Uterus (tissue), 2 donors: ENCODE data around the gene CIB4.

Experiments
- POLR2A ChIP-seq, 2 donors: fragments of 450-650 bp; IDR thresholded peaks; one replicate each; pipeline ENCODE4 v1.6.1; 2016; ENCODE audit warnings: antibody characterized with exemption in 2 of 2, mild to moderate bottlenecking in 1 of 2, moderate library complexity in 1 of 2
- TF ChIP-seq, protein P1 (sequence below), 4 experiments: fragments of 200-600 bp in 2 of 4; fragments of 450-650 bp in 2 of 4; sonication (generic) in 2 of 4; IDR thresholded peaks; one replicate each; pipeline ENCODE4 v1.5.1; 2016 to 2019; ENCODE audit warnings: antibody characterized with exemption in 4 of 4, mild to moderate bottlenecking in 2 of 4, moderate library complexity in 1 of 4

DNA sequence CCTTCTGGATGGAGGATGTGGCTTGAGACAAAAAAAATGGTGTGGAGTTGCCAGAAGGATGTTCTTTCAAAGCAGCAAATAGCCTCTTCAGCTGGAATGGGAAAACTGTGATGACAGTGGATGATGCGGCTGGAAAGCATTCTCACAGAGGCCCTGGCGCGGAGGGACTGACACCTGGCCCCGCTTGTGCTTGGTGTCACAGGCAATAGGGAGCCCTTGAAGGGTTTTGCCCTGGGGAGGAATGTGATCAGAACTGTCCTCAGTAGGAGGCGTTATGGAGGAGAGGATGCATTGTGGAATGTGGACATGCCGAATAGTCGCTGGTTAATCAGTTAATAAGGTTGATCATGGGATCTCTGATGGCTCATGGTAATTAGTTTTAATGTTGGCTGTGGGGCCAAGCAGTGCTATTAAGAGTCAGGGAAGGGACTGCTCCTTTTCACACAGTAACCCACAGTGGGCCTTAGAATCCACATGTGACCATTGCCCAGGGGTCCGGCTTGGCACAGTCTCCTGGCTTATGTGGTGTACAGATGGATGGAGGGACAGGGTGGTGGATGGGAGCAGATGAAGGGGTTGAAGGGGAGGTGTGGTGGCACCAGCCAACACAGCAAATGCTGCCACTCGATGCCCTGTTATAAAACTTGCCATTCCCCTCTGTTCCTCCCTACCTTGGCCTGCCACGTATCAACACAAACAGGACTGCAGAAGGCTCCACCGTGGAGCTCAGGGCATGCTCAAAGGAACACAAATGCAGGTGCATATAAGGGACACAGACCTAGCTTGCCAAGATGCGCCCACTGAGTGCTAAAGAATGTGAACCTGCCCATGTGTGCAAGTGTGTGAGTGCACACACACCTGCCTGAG is 71.7 kb downstream of the CIB4 start:
- TF ChIP-seq, protein P1, sequence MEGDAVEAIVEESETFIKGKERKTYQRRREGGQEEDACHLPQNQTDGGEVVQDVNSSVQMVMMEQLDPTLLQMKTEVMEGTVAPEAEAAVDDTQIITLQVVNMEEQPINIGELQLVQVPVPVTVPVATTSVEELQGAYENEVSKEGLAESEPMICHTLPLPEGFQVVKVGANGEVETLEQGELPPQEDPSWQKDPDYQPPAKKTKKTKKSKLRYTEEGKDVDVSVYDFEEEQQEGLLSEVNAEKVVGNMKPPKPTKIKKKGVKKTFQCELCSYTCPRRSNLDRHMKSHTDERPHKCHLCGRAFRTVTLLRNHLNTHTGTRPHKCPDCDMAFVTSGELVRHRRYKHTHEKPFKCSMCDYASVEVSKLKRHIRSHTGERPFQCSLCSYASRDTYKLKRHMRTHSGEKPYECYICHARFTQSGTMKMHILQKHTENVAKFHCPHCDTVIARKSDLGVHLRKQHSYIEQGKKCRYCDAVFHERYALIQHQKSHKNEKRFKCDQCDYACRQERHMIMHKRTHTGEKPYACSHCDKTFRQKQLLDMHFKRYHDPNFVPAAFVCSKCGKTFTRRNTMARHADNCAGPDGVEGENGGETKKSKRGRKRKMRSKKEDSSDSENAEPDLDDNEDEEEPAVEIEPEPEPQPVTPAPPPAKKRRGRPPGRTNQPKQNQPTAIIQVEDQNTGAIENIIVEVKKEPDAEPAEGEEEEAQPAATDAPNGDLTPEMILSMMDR (IDR thresholded peaks at IDR 0.05): no peak
- TF ChIP-seq POLR2A (IDR thresholded peaks at IDR 0.05): no peak
